ENCODE results near the gene PAQR8.

DNA sequence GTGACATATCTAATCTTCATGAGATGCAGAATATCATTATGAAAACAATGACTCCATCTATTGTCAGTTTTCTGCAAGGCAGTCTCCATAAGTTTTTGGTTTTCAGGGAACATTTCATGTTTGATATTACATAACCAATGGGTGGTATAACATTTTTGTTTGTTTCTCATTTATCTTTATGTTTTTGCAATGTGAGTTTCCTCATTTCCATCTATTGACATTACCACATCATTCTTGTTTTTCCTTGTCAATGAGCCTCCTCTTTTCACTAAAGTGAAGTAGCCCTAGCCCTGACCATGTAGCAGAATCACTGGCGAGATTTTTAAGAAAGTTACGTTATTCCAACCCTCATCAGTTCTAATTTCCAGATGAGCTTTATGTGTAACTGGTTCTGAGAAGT is 62.6 kb downstream of the PAQR8 start:
- TF ChIP-seq, protein P1, sequence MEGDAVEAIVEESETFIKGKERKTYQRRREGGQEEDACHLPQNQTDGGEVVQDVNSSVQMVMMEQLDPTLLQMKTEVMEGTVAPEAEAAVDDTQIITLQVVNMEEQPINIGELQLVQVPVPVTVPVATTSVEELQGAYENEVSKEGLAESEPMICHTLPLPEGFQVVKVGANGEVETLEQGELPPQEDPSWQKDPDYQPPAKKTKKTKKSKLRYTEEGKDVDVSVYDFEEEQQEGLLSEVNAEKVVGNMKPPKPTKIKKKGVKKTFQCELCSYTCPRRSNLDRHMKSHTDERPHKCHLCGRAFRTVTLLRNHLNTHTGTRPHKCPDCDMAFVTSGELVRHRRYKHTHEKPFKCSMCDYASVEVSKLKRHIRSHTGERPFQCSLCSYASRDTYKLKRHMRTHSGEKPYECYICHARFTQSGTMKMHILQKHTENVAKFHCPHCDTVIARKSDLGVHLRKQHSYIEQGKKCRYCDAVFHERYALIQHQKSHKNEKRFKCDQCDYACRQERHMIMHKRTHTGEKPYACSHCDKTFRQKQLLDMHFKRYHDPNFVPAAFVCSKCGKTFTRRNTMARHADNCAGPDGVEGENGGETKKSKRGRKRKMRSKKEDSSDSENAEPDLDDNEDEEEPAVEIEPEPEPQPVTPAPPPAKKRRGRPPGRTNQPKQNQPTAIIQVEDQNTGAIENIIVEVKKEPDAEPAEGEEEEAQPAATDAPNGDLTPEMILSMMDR (conservative IDR thresholded peaks at IDR 0.05; ENCODE audit: low read length): no peak
- no peak for TF ChIP-seq EZH2phosphoT487 (IDR thresholded peaks at IDR 0.05; ENCODE audit: borderline replicate concordance, low read depth, low read length)
